T-helper 22 cell (primary cell): ENCODE measurements around the gene GALNTL6.

Source experiments
- DNase-seq: peaks from one replicate; pipeline ENCODE4 v3.0.0-alpha.2; 2020; ENCODE audit warnings: low read depth

Gene GALNTL6

GRCh38 chr4:171812665-171813525 lies at the start of gene GALNTL6:
TSS of gene GALNTL6 (plus strand) at chr4:171813404.
- no peak for DNase-seq

- no peak for DNase-seq
Measured at GRCh38 chr4:171765514-171765913, 47.7 kb upstream of the GALNTL6 start.

GRCh38 chr4:171774642-171775190 lies 38.5 kb upstream of the GALNTL6 start:
- no peak for DNase-seq

GRCh38 chr4:171779301-171779700 lies 33.9 kb upstream of the GALNTL6 start:
- no peak for DNase-seq

- no peak for DNase-seq
Measured at GRCh38 chr4:171785388-171785787, 27.8 kb upstream of the GALNTL6 start.

- DNase-seq: no peak
Measured at GRCh38 chr4:171793723-171794122, 19.5 kb upstream of the GALNTL6 start.

GRCh38 chr4:171794528-171794927 lies 18.7 kb upstream of the GALNTL6 start:
- DNase-seq: no peak

GRCh38 chr4:171809854-171810253 lies 3.4 kb upstream of the GALNTL6 start:
- DNase-seq: no peak

- no peak for DNase-seq
Measured at GRCh38 chr4:171812333-171812664, 905 bp upstream of the GALNTL6 start.

GRCh38 chr4:171813526-171814250 lies 484 bp downstream of the GALNTL6 start:
- no peak for DNase-seq

GRCh38 chr4:171814545-171814944 lies 1.3 kb downstream of the GALNTL6 start:
- DNase-seq: no peak

- no peak for DNase-seq
Measured at GRCh38 chr4:171817026-171817425, 3.8 kb downstream of the GALNTL6 start.

GRCh38 chr4:171834640-171835039 lies 21.4 kb downstream of the GALNTL6 start:
- DNase-seq: no peak

- DNase-seq: no peak
Measured at GRCh38 chr4:171843456-171843855, 30.3 kb downstream of the GALNTL6 start.

- no peak for DNase-seq
Measured at GRCh38 chr4:171846232-171846631, 33.0 kb downstream of the GALNTL6 start.

- no peak for DNase-seq
Measured at GRCh38 chr4:171846893-171847292, 33.7 kb downstream of the GALNTL6 start.

GRCh38 chr4:171847751-171848150 lies 34.5 kb downstream of the GALNTL6 start:
- DNase-seq: no peak

GRCh38 chr4:171849686-171850222 lies 36.5 kb downstream of the GALNTL6 start:
- DNase-seq: no peak

- no peak for DNase-seq
Measured at GRCh38 chr4:171851295-171851694, 38.1 kb downstream of the GALNTL6 start.

- DNase-seq: no peak
Measured at GRCh38 chr4:171857302-171858012, 44.3 kb downstream of the GALNTL6 start.

GRCh38 chr4:171875291-171875690 lies 62.1 kb downstream of the GALNTL6 start:
- DNase-seq: no peak

- no peak for DNase-seq
Measured at GRCh38 chr4:171876636-171877035, 63.4 kb downstream of the GALNTL6 start.
